CD1c-positive myeloid dendritic cell (primary cell): ENCODE data around the gene SSBP3.
A peak's percentile ranks its signal among the peaks of the same experiment; 100 is the strongest.
"Not testable (repeated sequence)": the region's sequence is repeated elsewhere in the genome, so short reads cannot be mapped to it uniquely, and the experiment has no call there.

Experiments used
- DNase-seq: peaks from one replicate; pipeline ENCODE4 v3.0.0-alpha.2; 2016; ENCODE audit errors: extremely low spot score

Gene SSBP3

GRCh38 chr1:54221867-54222484 is 184.2 kb downstream of the SSBP3 start:
- no peak for DNase-seq

- DNase-seq, result peak; percentile 35
These were observed 184.9 kb downstream of the SSBP3 start for GRCh38 chr1:54221113-54221834.

GRCh38 chr1:54220004-54220811 is 186.0 kb downstream of the SSBP3 start:
- peak; percentile 81 for DNase-seq

- peak; percentile 29 for DNase-seq
These were observed 186.5 kb downstream of the SSBP3 start for GRCh38 chr1:54219688-54220003.

- no peak for DNase-seq
These were observed 187.1 kb downstream of the SSBP3 start for GRCh38 chr1:54218883-54219687.

- no peak for DNase-seq
These were observed 190.7 kb downstream of the SSBP3 start for GRCh38 chr1:54215523-54215922.

GRCh38 chr1:54212872-54213271 is 193.3 kb downstream of the SSBP3 start:
- no peak for DNase-seq

- not testable (repeated sequence) for DNase-seq
These were observed 198.3 kb downstream of the SSBP3 start for GRCh38 chr1:54207896-54208295.

GRCh38 chr1:54207287-54207686 is 198.9 kb downstream of the SSBP3 start:
- DNase-seq, result no peak

- no peak for DNase-seq
These were observed 202.0 kb downstream of the SSBP3 start for GRCh38 chr1:54204199-54204598.

- no peak for DNase-seq
These were observed 205.6 kb downstream of the SSBP3 start for GRCh38 chr1:54200519-54200997.

- peak; percentile 96 for DNase-seq
These were observed 206.3 kb downstream of the SSBP3 start, which contains the start of the genes CYB5RL and MRPL37 for GRCh38 chr1:54199765-54200518. Gene CYB5RL (minus strand): TSS chr1:54200030. CDS start chr1:54195616, 4,414 bp downstream. Gene MRPL37 (plus strand): TSS chr1:54200167. CDS start chr1:54200244, 77 bp downstream.

- DNase-seq, result peak; percentile 3
These were observed 206.9 kb downstream of the SSBP3 start for GRCh38 chr1:54199151-54199764.

- DNase-seq, result no peak
These were observed 212.7 kb downstream of the SSBP3 start for GRCh38 chr1:54193453-54193852.

- DNase-seq, result no peak
These were observed 214.7 kb downstream of the SSBP3 start for GRCh38 chr1:54191525-54191924.

- DNase-seq, result no peak
These were observed 215.7 kb downstream of the SSBP3 start for GRCh38 chr1:54190526-54190925.

- no peak for DNase-seq
These were observed 217.9 kb downstream of the SSBP3 start for GRCh38 chr1:54188291-54188690.

GRCh38 chr1:54186056-54186455 is 220.1 kb downstream of the SSBP3 start:
- no peak for DNase-seq

- no peak for DNase-seq
These were observed 225.4 kb downstream of the SSBP3 start for GRCh38 chr1:54180701-54181360.
